ENCODE data around the gene NDUFA12.

GRCh38 chr12:94987801-94988200 is 15.7 kb downstream of the NDUFA12 start:
- TF ChIP-seq EZH2 (IDR thresholded peaks at IDR 0.05; ENCODE audit: insufficient read depth, low read length) (no peak), CTCF (IDR thresholded peaks at IDR 0.05; ENCODE audit: insufficient read depth, low read depth, low read length) (no peak)
